Lower leg skin (tissue), 3 donors: ENCODE results near the gene PRSS1.

Experiments used
- CTCF ChIP-seq, 3 donors: fragments of 450-650 bp; IDR thresholded peaks; one replicate each; pipeline ENCODE4 v1.5.1; 2016; ENCODE audit warnings: antibody characterized with exemption in 3 of 3, mild to moderate bottlenecking in 3 of 3, moderate library complexity in 2 of 3
- POLR2A ChIP-seq, 2 donors: fragments of 450-650 bp; IDR thresholded peaks; one replicate each; pipeline ENCODE4 v1.6.1; 2016 to 2017; ENCODE audit warnings: antibody characterized with exemption in 2 of 2, mild to moderate bottlenecking in 1 of 2, moderate library complexity in 1 of 2

GRCh38 chr7:142767861-142768260, 18.6 kb downstream of the PRSS1 start:
- TF ChIP-seq CTCF (IDR thresholded peaks at IDR 0.05) (no peak), POLR2A (IDR thresholded peaks at IDR 0.05) (no peak)
